Esophagus muscularis mucosa (tissue), 4 donors: ENCODE measurements around the gene ANK2. TPM values are rescaled to one million over a fixed set of nuclear protein-coding genes. Genes with fewer than 3 reads are reported as not detected.

Source experiments
- DNase-seq: peaks from one replicate; pipeline ENCODE4 v3.0.0-alpha.2; 2017; ENCODE audit errors: extremely low spot score
- H3K27ac ChIP-seq, 4 donors: fragments of 200-600 bp; sonication (generic); replicated peaks in 1 of 4; 1 replicate in 3 of 4; 2 replicates in 1 of 4; pipeline ENCODE4 v1.5.1; 2016 to 2019; ENCODE audit warnings: mild to moderate bottlenecking in 1 of 4
- H3K27me3 ChIP-seq, 4 donors: fragments of 200-600 bp; sonication (generic); one replicate each; pipeline versions ENCODE4 v1.5.1 to v1.6.0; 2016 to 2019
- H3K36me3 ChIP-seq, 4 donors: fragments of 200-600 bp; sonication (generic); one replicate each; pipeline ENCODE4 v1.5.1; 2016 to 2019
- H3K4me1 ChIP-seq, 4 donors: fragments of 200-600 bp; sonication (generic); one replicate each; pipeline ENCODE4 v1.5.1; 2016 to 2019
- H3K4me3 ChIP-seq, 4 donors: fragments of 200-600 bp; sonication (generic); 1 replicate in 2 of 4; 2 replicates in 2 of 4; pipeline ENCODE4 v1.5.1; 2016 to 2019; ENCODE audit warnings: mild to moderate bottlenecking in 4 of 4, moderate library complexity in 1 of 4
- H3K9me3 ChIP-seq, 4 donors: fragments of 200-600 bp; sonication (generic); 1 replicate in 3 of 4; 2 replicates in 1 of 4; pipeline ENCODE4 v1.5.1; 2016 to 2019
- CTCF ChIP-seq, 3 experiments: fragments of 200-600 bp in 2 of 3; fragments of 450-650 bp in 1 of 3; sonication (generic) in 2 of 3; IDR thresholded peaks; one replicate each; pipeline ENCODE4 v1.5.1; 2017 to 2019; ENCODE audit warnings: antibody characterized with exemption in 3 of 3, mild to moderate bottlenecking in 2 of 3, moderate library complexity in 1 of 3
- EP300 ChIP-seq: sonication (generic); formaldehyde crosslinking; IDR thresholded peaks from one replicate; pipeline ENCODE4 v1.6.1; 2017; ENCODE audit warnings: antibody characterized with exemption
- POLR2A ChIP-seq: fragments of 450-650 bp; IDR thresholded peaks from one replicate; pipeline ENCODE4 v1.6.1; 2017; ENCODE audit warnings: antibody characterized with exemption, moderate library complexity, mild to moderate bottlenecking, low read depth
- POLR2AphosphoS5 ChIP-seq, 2 donors: sonication (generic); formaldehyde crosslinking; IDR thresholded peaks; one replicate each; pipeline ENCODE4 v1.6.1; 2017; ENCODE audit warnings: antibody characterized with exemption in 2 of 2
- WGBS: methylation state at CpG from one replicate; pipeline ENCODE4 v1.1.5; 2018; 5-methylcytosine and 5-hydroxymethylcytosine counted together
- intact Hi-C: fragments of 100-400 bp; cut with DNase I; formaldehyde crosslinking; loops from one replicate; pipeline ENCODE4 v1.15.1; 2023
- total RNA-seq, 4 donors: library from RNA; depleted of rRNA; stranded (reverse); fragments of >200 nt; gene quantifications; one replicate each; pipeline versions ENCODE4 v1.1.0 to v1.2.1, GENCODE V29; 2016

ANK2 gene
- total RNA-seq, 4 donors from 2014 or later = 76.8 to 88.0 (median 82.8) TPM

DNA sequence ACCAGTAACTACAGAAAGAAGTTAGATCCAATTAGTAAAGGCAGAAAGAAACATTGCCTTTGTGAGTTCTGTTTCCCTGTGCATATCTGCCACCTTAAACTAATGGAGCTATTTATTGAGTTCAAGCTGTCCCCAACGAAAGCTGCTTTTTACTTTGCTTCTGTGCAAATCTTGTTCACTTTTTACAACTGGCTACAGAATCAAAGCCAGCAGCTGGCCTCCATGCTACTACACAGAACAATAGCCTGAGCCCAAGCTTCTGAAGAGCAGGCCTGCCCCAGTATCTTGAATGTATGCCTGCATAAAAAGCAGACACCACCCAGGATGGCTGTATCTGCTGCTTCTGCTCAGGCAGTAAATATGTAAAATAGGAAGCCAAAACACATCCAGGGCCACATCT lies 28.1 kb downstream of the ANK2 start:
- 67% methylated on average over 1 of the region's 1 CpG for WGBS
- Histone ChIP-seq H3K9me3 (no peaks in the 10 kb centered on the region), H3K27me3 (no peaks in the 10 kb centered on the region), H3K4me1 (peaks cover 0 to 11% (median 2%) of the 10 kb centered on the region in 4 donors), H3K4me3 (no peak overlapping the region), H3K27ac (no peak overlapping the region), H3K36me3 (no peaks in the 10 kb centered on the region)
- no peak for DNase-seq
- intact Hi-C loops = no loop called here
- TF ChIP-seq POLR2A (no peak), EP300 (no peak), CTCF (IDR thresholded peaks at IDR 0.05) (no peak), POLR2AphosphoS5 (IDR thresholded peaks at IDR 0.05) (no peak)

GRCh38 chr4:113078066-113078465 lies 28.6 kb downstream of the ANK2 start:
- WGBS = 98% methylated on average over 5 of the region's 5 CpGs
- Histone ChIP-seq H3K4me1 (peaks cover 0 to 6% (median under 1%) of the 10 kb centered on the region in 4 donors), H3K27ac (no peak overlapping the region), H3K4me3 (no peak overlapping the region), H3K9me3 (no peaks in the 10 kb centered on the region), H3K27me3 (no peaks in the 10 kb centered on the region), H3K36me3 (no peaks in the 10 kb centered on the region)
- intact Hi-C loops = no loop called here
- DNase-seq = no peak
- TF ChIP-seq EP300 (no peak), CTCF (IDR thresholded peaks at IDR 0.05) (no peak), POLR2A (no peak), POLR2AphosphoS5 (IDR thresholded peaks at IDR 0.05) (no peak)

DNA sequence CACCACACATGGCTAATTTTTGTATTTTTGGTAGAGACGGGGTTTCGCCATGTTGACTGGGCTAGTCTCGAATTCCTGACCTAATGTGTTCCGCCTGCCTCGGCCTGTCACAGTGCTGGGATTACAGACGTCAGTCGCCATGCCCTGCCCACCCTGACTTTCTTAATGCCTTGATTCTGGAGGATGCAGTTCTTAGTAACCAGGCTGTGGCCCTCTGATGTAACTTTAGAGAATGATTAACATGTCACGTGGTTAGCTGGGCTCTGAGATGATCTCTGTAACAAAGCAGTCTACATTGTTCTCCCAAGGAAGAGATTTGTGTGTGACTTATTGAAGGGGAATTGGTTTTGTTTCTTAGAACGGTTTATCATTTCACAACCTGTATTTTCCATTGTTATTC lies 30.6 kb downstream of the ANK2 start:
- Histone ChIP-seq H3K36me3 (no peaks in the 10 kb centered on the region), H3K27ac (no peak overlapping the region), H3K4me1 (no peaks in the 10 kb centered on the region), H3K4me3 (no peak overlapping the region), H3K27me3 (no peaks in the 10 kb centered on the region), H3K9me3 (no peaks in the 10 kb centered on the region)
- no peak for DNase-seq
- WGBS = 88% methylated on average over 9 of the region's 9 CpGs
- TF ChIP-seq POLR2AphosphoS5 (IDR thresholded peaks at IDR 0.05) (no peak), EP300 (no peak), POLR2A (no peak), CTCF (IDR thresholded peaks at IDR 0.05) (no peak)
- intact Hi-C loops = loop anchor here (10.0 kb wide), 1 partner anchor 125 kb away; no protein-coding TSS in a partner anchor

GRCh38 chr4:113080624-113081023 lies 31.2 kb downstream of the ANK2 start:
- Histone ChIP-seq H3K4me1 (no peaks in the 10 kb centered on the region), H3K4me3 (no peak overlapping the region), H3K36me3 (no peaks in the 10 kb centered on the region), H3K9me3 (no peaks in the 10 kb centered on the region), H3K27me3 (no peaks in the 10 kb centered on the region), H3K27ac (no peak overlapping the region)
- DNase-seq = no peak
- WGBS = 92% methylated on average over 2 of the region's 2 CpGs
- TF ChIP-seq CTCF (IDR thresholded peaks at IDR 0.05) = no peak
- TF ChIP-seq EP300 = no peak
- no peak for TF ChIP-seq POLR2AphosphoS5 (IDR thresholded peaks at IDR 0.05)
- TF ChIP-seq POLR2A = no peak
- intact Hi-C loops = loop anchor here (10.0 kb wide), 1 partner anchor 126 kb away; no protein-coding TSS in a partner anchor

DNA sequence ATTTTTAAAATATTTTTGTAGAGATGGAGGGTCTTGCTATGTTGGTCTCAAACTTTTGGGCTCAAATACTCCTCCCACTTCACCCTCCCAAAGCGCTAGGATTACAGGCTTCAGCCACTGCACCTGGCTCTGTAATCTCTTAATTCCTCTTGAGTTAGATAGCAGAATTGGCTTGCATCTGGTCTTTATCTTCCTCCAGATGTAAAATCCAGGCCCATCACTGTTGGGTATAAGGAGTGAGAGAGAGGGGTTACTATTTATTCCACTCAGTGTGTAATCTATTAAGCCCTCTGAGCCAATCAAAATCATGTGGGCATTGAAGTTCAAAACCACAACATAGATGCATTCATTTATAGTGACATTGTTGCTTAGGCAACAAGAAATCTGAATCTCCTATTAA lies 33.9 kb downstream of the ANK2 start:
- DNase-seq = no peak
- intact Hi-C loops = loop anchor here (10.0 kb wide), 1 partner anchor 129 kb away; no protein-coding TSS in a partner anchor
- H3K9me3 ChIP-seq = no peaks in the 10 kb centered on the region
- H3K4me1 ChIP-seq = no peaks in the 10 kb centered on the region
- H3K36me3 ChIP-seq = no peaks in the 10 kb centered on the region
- 100% methylated on average over 1 of the region's 1 CpG for WGBS
- TF ChIP-seq POLR2A = no peak
- H3K27ac ChIP-seq = no peak overlapping the region
- H3K27me3 ChIP-seq = no peaks in the 10 kb centered on the region
- no peak overlapping the region for H3K4me3 ChIP-seq
